GM12801 (cell line): Measurements from ENCODE around the gene KLHL26.

Experiments
- CTCF ChIP-seq: IDR thresholded peaks from one replicate; pipeline ENCODE4 v1.5.1; 2011; ENCODE audit warnings: control low read depth; ENCODE audit not compliant: insufficient read length; ENCODE audit errors: extremely low read depth

The KLHL26 gene

GRCh38 chr19:18606281-18607225, 30.3 kb upstream of the KLHL26 start, which contains the start of gene CRLF1:
TSS of gene CRLF1 (minus strand) at chr19:18606799. CDS start at chr19:18606656, 143 bp downstream.
- no peak for TF ChIP-seq CTCF

GRCh38 chr19:18607226-18608101, 29.4 kb upstream of the KLHL26 start:
- no peak for TF ChIP-seq CTCF

GRCh38 chr19:18608102-18608804, 28.6 kb upstream of the KLHL26 start:
- no peak for TF ChIP-seq CTCF

DNA sequence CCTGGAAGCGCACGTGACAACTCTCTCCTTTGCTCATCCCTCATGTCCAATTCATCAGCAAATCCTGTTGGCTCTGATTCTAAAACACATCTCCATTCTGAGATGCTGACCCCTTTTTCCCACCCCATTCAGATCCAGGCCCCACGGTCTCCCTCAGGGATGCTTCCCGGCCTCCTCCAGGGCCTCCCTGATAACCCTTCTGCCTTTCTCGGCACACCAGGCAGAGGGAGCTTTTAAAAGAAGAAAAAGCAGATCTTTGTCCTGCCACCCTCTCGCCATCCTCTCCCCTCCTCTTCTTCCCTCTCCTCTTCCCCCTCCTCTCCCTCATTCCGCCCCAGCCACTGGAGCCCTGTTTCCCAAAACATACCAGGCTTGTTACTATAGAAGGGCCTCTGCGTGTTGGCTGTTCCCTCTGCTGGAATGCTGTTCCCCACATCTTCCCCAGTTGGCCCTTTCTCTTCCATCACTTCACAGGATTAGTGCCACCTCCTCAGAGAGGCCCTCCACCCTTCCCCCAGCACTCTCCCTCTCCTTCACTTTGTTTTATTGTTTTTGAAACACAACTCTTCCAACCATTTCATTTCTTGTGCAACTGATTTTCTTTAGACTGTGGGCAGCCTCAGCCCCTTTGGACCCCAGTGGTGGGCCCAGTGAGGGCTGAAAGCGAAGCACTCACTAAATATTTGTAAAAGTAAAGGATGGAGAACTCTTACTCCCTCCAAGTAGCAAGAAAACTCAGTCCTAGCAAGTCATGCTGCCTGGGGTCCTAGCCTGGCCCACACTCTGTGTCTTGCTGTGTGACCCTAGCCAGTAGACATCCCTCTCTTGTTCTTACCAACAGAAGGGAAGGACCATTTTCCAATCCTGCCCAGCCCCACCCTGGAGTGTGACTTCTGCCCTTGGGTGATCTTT, 27.8 kb upstream of the KLHL26 start:
- TF ChIP-seq CTCF: no peak

GRCh38 chr19:18609717-18610051, 27.1 kb upstream of the KLHL26 start:
- TF ChIP-seq CTCF: no peak

GRCh38 chr19:18610245-18610555, 26.6 kb upstream of the KLHL26 start:
- TF ChIP-seq CTCF: no peak
